SK-N-SH (cell line): Measurements from ENCODE around the gene METTL25B.

Source experiments
- EP300 ChIP-seq, 2 experiments: IDR thresholded peaks; 2 replicates each; pipeline versions ENCODE4 v1.4.0 to v1.6.1; 2012; ENCODE audit warnings: borderline replicate concordance in 1 of 2, low read depth in 1 of 2, low read length in 1 of 2
- REST ChIP-seq: IDR thresholded peaks from 2 replicates; pipeline ENCODE4 v1.6.1; 2012; ENCODE audit warnings: mild to moderate bottlenecking, low read depth, low read length, moderate library complexity
- TF ChIP-seq, protein P1 (sequence below): fragments of 200-600 bp; sonication (generic); IDR thresholded peaks from 2 replicates; pipeline ENCODE4 v1.6.1; 2017; ENCODE audit warnings: antibody characterized with exemption, mild to moderate bottlenecking, moderate library complexity

DNA sequence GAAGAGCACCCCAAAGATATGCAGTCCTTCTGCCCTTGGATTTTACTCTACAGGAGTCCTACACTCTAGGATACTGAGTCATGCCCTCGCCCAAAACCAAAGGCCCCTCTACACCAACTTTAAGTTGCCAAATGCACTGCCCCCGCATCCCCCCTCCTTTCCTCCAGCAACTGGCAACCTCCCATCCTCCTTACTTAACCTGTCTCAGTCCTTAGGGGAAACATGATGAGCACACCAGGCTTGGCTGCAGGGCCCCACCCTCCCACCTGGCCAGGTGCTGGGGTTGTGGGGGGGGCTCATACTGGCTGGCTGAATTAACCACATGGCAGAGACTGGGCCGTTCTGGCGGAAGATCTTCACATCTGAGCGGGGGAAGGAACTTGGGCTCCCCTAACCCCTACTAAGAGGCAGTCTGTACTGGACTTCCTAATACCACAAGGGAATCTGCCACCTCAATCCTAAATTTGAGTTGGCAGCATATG is 22.0 kb downstream of the METTL25B start:
- TF ChIP-seq, protein P1, sequence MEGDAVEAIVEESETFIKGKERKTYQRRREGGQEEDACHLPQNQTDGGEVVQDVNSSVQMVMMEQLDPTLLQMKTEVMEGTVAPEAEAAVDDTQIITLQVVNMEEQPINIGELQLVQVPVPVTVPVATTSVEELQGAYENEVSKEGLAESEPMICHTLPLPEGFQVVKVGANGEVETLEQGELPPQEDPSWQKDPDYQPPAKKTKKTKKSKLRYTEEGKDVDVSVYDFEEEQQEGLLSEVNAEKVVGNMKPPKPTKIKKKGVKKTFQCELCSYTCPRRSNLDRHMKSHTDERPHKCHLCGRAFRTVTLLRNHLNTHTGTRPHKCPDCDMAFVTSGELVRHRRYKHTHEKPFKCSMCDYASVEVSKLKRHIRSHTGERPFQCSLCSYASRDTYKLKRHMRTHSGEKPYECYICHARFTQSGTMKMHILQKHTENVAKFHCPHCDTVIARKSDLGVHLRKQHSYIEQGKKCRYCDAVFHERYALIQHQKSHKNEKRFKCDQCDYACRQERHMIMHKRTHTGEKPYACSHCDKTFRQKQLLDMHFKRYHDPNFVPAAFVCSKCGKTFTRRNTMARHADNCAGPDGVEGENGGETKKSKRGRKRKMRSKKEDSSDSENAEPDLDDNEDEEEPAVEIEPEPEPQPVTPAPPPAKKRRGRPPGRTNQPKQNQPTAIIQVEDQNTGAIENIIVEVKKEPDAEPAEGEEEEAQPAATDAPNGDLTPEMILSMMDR: no peak
- TF ChIP-seq REST: no peak
- TF ChIP-seq EP300 (IDR thresholded peaks at IDR 0.05; ENCODE audit: borderline replicate concordance in 1 of 2, low read depth in 1 of 2, low read length in 1 of 2): no peak
